Epithelial cell of alveolus of lung (primary cell): ENCODE data around the gene GAS2L2. TPM values are rescaled to one million over a fixed set of nuclear protein-coding genes. Genes with fewer than 3 reads are reported as not detected.

Source experiments
- total RNA-seq: library from RNA; depleted of rRNA; stranded (reverse); fragments of >200 nt; gene quantifications from 2 replicates; pipeline ENCODE4 v1.2.1, GENCODE V29; 2015

GAS2L2 gene
- not detected in 2 replicates for total RNA-seq

DNA sequence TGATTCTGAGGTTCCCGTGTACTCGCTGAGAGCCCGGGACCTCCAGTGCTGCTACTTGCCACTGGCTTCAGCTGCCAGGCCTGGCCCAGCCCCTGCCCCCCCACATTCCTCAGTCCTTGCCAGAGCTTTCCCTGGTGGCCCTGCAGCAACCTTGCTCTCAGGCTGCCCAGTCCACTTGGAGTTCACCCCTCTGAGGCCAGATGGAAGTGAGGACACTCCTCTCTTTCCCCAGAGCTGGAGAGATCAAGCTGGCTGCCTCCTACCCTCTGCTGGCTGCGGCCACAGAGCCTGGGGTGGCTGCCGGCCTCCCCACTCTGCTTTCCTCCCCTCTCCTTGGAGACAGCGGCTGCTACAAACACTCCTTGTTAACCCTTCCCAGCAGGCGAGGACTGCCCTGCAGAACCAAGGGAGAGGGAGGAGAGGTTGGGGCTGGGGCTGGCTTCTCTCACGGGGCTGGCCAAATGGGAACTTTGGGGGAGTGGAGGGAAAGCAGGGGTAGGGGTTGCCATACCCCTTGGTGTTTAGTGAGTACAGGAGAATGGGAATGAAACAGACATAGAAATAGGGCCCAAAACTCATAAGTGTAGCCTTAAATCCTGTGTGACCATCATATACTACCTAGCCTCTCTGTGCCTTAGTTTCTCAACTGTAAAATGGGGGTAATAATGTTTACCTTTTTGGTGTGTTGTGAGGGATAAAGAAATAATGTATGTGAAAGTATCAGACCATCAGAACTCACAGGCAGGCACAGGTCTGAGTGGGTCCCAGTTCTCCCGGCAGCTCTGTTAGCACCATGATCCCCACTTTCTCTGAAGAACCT lies at the start of gene GAS2L2:
TSS of gene GAS2L2 (minus strand) at position 295 of the 820 bp plus-strand sequence. CDS start 389 bp downstream, outside the sequence.

DNA sequence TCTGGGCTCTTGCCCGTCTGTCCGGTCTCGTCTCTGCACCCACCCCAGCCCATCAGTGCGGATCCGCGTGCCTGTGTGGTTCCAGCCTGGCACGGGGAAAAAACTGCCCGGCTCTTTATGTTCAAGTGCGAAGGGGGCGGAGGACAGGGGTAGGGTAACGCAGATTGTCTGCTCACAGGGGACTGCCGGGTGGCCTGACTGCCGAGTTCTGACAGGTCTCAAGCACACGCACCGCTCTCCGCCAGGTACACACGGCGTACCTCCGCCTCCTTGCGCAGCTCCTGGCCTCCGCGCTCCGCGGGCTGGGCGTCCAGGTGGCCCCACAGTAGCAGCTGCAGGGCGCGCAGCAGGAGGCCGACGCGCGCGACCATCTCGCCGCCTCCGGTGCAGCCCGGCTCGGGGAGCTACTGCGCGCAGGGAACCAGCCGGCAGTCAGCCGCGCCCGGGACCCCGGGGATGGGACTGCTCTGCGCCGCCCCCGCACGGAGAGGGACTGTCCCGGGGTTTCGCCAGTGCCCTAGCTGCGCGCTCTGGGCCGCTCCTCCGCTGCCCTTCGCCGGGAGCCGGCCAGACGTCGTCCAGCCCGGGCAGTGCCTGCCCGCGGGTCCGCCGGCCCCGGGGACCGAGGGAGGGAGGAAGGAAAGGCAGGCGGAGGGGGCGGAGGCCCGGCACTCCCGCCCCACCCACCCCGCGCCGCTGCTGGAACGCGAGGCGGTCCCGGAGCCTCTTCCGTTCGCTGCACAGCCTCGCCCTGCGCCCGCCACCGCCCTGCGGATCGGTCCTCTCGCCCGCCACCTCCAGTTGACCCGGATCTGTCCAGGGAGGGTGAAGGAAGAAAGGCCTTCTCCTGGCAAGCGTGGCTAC lies 42.2 kb upstream of the GAS2L2 start, which contains the start of gene MMP28:
TSS of gene MMP28 (minus strand) at position 635 of the 864 bp plus-strand sequence. CDS start at position 371, 264 bp downstream.

DNA sequence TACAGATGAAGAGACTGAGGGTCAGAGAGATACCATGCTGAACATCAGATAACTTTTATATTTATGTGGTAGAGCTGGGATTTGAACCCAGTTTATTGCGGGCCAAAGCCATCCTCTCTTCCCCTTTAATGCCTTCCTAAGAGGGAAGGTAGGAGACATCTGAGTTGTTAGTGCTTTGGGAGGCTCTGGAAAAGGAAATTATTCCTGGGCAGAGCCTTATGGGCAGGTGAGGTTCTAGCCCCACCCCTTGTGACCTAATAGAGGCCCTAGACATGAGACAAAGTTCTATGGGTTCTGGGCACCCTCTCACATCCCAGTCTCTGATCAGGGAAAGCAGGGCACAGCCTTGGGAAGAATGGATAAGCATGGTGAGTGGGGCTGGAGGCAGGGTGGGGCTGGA lies 7.5 kb upstream of the GAS2L2 start, which contains the start of gene C17orf50:
TSS of gene C17orf50 (plus strand) at position 301 of the 400 bp plus-strand sequence. CDS start at position 356, 55 bp downstream.

DNA sequence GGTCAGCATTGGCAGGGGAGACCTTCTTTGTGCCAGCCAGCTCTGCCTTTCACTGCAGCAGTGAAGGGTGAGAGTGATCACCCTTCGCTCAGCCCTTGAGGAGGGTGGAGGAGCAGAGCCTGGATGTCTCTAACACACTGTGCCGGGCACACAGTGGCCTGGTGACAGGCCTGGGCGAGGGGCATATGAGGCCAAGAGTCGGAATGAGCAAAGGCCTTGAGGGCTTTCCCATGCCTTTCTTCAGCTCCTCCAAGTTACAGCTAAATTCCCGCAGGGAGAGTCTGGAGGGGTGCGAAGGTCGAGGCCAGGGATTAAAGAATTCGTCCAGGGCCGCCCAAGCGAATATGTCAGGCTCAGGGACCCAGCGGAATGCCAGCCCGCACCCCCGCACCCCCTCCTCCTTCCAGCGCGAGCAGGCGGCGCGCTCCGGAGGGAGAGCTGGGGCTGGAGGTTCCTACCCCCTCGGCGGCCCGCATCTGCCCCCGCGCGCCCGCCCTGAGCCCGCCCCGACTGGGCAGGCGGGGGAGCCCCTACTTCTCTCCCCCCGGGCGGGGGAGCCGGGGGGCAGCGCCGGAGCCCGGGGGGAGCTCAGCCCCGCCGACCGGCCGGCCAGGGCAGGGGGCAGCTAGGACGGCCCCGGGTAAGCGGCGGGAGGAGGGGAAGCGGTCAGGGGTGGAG lies 21.7 kb downstream of the GAS2L2 start, which contains the start of gene RASL10B:
TSS of gene RASL10B (plus strand) at position 401 of the 678 bp plus-strand sequence. CDS start 3,546 bp downstream, outside the sequence.

Other genes with a start within 250 kb of the GAS2L2 start
- gene SLFN12L, start 215.6 kb downstream of the GAS2L2 start, total RNA-seq = 0.13 TPM in 1 of 2 replicates, not detected in the other
- gene SLFN14, start 192.4 kb downstream of the GAS2L2 start, total RNA-seq = not detected in 2 replicates
- gene PEX12, start 174.7 kb downstream of the GAS2L2 start, total RNA-seq = 4.7 and 6.7 TPM in 2 replicates
- 80.9 and 86.1 TPM in 2 replicates for gene AP2B1, start 165.9 kb downstream of the GAS2L2 start, total RNA-seq
- 4.0 and 11.3 TPM in 2 replicates for gene RASL10B, start 21.6 kb downstream of the GAS2L2 start, total RNA-seq
- not detected in 2 replicates for gene C17orf50, start 7.6 kb upstream of the GAS2L2 start, total RNA-seq
- 0.13 TPM in 1 of 2 replicates, not detected in the other for gene MMP28, start 42.4 kb upstream of the GAS2L2 start, total RNA-seq
- gene TAF15, start 56.2 kb upstream of the GAS2L2 start, total RNA-seq = 25.0 and 40.4 TPM in 2 replicates
- not detected in 2 replicates for gene HEATR9, start 115.7 kb upstream of the GAS2L2 start, total RNA-seq
- gene CCL5, start 127.1 kb upstream of the GAS2L2 start, total RNA-seq = 0.52 TPM in 1 of 2 replicates, not detected in the other
- gene RDM1, start 177.5 kb upstream of the GAS2L2 start, total RNA-seq = 0.13 and 0.80 TPM in 2 replicates
- not detected in 2 replicates for gene LYZL6, start 190.5 kb upstream of the GAS2L2 start, total RNA-seq
- gene CCL16, start 228.3 kb upstream of the GAS2L2 start, total RNA-seq = not detected in 2 replicates
- not detected in 2 replicates for gene CCL14, start 233.5 kb upstream of the GAS2L2 start, total RNA-seq
- not detected in 2 replicates for gene CCL15, start 248.3 kb upstream of the GAS2L2 start, total RNA-seq